ENCODE data around the gene IL34. TPM values are rescaled to one million over a fixed set of nuclear protein-coding genes. Genes with fewer than 3 reads are reported as not detected.

The IL34 gene
- total and polyA plus RNA-seq, 2 experiments from 2014 or later: not detected

DNA sequence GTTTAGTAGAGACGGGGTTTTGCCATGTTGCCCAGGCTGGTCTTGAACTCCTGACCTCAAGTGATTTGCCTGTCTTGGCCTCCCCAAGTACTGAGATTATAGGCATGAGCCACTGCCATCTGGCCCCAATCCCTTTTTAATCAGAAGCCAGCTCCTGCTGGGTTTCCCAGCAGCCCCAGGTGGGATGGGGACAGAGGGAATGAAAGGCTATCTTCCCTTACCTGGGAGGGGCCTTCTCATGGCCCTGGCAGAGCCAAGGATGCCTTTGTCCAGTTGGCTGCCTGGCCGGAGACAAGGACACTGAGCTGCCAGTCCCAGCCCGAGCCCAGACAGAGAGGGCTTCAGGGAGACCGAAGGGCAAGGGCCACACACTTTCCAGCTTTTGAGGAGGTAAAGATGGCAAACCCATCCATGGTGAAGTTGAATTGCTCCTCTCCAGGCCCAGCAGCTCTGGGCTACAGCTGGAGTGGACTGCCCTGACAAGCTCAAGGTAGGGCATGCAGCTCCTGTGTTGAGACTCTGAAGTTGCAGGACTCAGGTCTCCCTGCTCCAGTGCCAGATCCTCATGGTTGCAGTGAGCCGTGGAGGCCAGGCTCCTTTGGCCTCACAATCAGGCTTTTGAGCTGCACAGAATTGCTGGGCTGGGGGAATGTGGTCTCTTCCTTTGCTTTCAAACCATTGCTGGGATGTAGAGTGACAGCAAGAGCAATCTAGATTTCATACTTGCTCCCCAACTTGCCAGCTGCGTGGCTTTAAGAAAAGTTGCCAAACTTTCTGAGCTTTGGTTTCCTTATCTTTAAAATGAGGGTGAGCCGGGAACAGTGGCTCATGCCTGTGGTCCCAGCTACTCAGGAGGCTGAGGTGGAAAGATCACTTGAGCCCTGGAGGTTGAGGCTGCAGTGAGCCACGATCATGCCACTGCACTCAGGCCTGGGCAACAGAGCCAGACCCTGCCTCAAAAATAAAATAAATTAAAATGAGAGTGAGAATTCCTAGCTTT lies 44.5 kb upstream of the IL34 start:
- Histone ChIP-seq H3K4me2 (ENCODE audit: unreplicated experiment) (no peak overlapping the region), H3K79me2 (ENCODE audit: insufficient read depth) (no peaks in the 10 kb centered on the region), H3K27me3 (replicated peaks; ENCODE audit: insufficient read depth) (no peaks in the 10 kb centered on the region), H3K27ac (no peak overlapping the region), H4K20me1 (ENCODE audit: insufficient read depth) (no peaks in the 10 kb centered on the region), H3K4me3 (no peak overlapping the region), H3K9ac (no peak overlapping the region), H3K9me3 (ENCODE audit: low read depth) (no peaks in the 10 kb centered on the region), H2AFZ (no peak overlapping the region), H3K9me2 (ENCODE audit: insufficient read depth) (no peaks in the 10 kb centered on the region), H3K4me1 (ENCODE audit: insufficient read depth) (no peaks in the 10 kb centered on the region), H3F3A (ENCODE audit: insufficient read depth) (no peaks in the 10 kb centered on the region), H3K36me3 (ENCODE audit: low read depth) (no peaks in the 10 kb centered on the region)
- DNase-seq: no peak
- TF ChIP-seq EZH2 (IDR thresholded peaks at IDR 0.05; ENCODE audit: insufficient read depth, poor library complexity, severe bottlenecking) (no peak), EZH2phosphoT487 (IDR thresholded peaks at IDR 0.05; ENCODE audit: insufficient read depth, low read depth) (no peak)
- 71 to 75% methylated on average over 8 of the region's 8 CpGs for WGBS, 2 experiments (ENCODE audit: low coverage in 1 of 2, low lambda C conversion rate in 2 of 2, missing lambda C conversion rate in 2 of 2)
- in situ Hi-C loops (cut with MboI): no loop called here

- no peak overlapping the region for H3K4me3 ChIP-seq
- TF ChIP-seq EZH2phosphoT487 (IDR thresholded peaks at IDR 0.05; ENCODE audit: insufficient read depth, low read depth) (no peak), EZH2 (IDR thresholded peaks at IDR 0.05; ENCODE audit: insufficient read depth, poor library complexity, severe bottlenecking) (no peak)
- no peak overlapping the region for H2AFZ ChIP-seq
- H3K4me2 ChIP-seq (ENCODE audit: unreplicated experiment): no peak overlapping the region
- in situ Hi-C loops (cut with MboI): no loop called here
- H3K36me3 ChIP-seq (ENCODE audit: low read depth): no peaks in the 10 kb centered on the region
- no peaks in the 10 kb centered on the region for H3K9me3 ChIP-seq (ENCODE audit: low read depth)
- no peaks in the 10 kb centered on the region for H3K9me2 ChIP-seq (ENCODE audit: insufficient read depth)
- no peaks in the 10 kb centered on the region for H3K4me1 ChIP-seq (ENCODE audit: insufficient read depth)
- 0 out of 2 replicates have a peak, but pooled peaks cover 6% of the 10 kb centered on the region for H3K27me3 ChIP-seq (replicated peaks; ENCODE audit: insufficient read depth)
- no peak for DNase-seq
- WGBS, 2 experiments (ENCODE audit: low coverage in 1 of 2, low lambda C conversion rate in 2 of 2, missing lambda C conversion rate in 2 of 2): 79 to 82% methylated on average over 8 of the region's 8 CpGs
- no peak overlapping the region for H3K27ac ChIP-seq
- H4K20me1 ChIP-seq (ENCODE audit: insufficient read depth): no peaks in the 10 kb centered on the region
- no peak overlapping the region for H3K9ac ChIP-seq
- H3F3A ChIP-seq (ENCODE audit: insufficient read depth): no peaks in the 10 kb centered on the region
- H3K79me2 ChIP-seq (ENCODE audit: insufficient read depth): no peaks in the 10 kb centered on the region
Measured at GRCh38 chr16:70602831-70603230, 43.5 kb upstream of the IL34 start.

GRCh38 chr16:70604407-70605282 lies 41.7 kb upstream of the IL34 start:
- WGBS, 2 experiments (ENCODE audit: low coverage in 1 of 2, low lambda C conversion rate in 2 of 2, missing lambda C conversion rate in 2 of 2): 75 to 83% methylated on average over 8 of the region's 8 CpGs
- Histone ChIP-seq H3K9me3 (ENCODE audit: low read depth) (no peaks in the 10 kb centered on the region), H4K20me1 (ENCODE audit: insufficient read depth) (no peaks in the 10 kb centered on the region), H3K9ac (no peak overlapping the region), H3K79me2 (ENCODE audit: insufficient read depth) (no peaks in the 10 kb centered on the region), H3K27ac (no peak overlapping the region), H3K9me2 (ENCODE audit: insufficient read depth) (no peaks in the 10 kb centered on the region), H3K27me3 (replicated peaks; ENCODE audit: insufficient read depth) (0 out of 2 replicates have a peak, but pooled peaks cover 6% of the 10 kb centered on the region), H3K36me3 (ENCODE audit: low read depth) (no peaks in the 10 kb centered on the region), H3F3A (ENCODE audit: insufficient read depth) (no peaks in the 10 kb centered on the region), H2AFZ (no peak overlapping the region), H3K4me3 (no peak overlapping the region), H3K4me2 (ENCODE audit: unreplicated experiment) (no peak overlapping the region), H3K4me1 (ENCODE audit: insufficient read depth) (no peaks in the 10 kb centered on the region)
- no peak for DNase-seq
- TF ChIP-seq EZH2phosphoT487 (IDR thresholded peaks at IDR 0.05; ENCODE audit: insufficient read depth, low read depth) (no peak), EZH2 (IDR thresholded peaks at IDR 0.05; ENCODE audit: insufficient read depth, poor library complexity, severe bottlenecking) (no peak)
- in situ Hi-C loops (cut with MboI): no loop called here

- Histone ChIP-seq H3K4me2 (ENCODE audit: unreplicated experiment) (no peak overlapping the region), H3K9me3 (ENCODE audit: low read depth) (no peaks in the 10 kb centered on the region), H2AFZ (no peak overlapping the region), H3K9me2 (ENCODE audit: insufficient read depth) (no peaks in the 10 kb centered on the region), H4K20me1 (ENCODE audit: insufficient read depth) (no peaks in the 10 kb centered on the region), H3K4me3 (no peak overlapping the region), H3K36me3 (ENCODE audit: low read depth) (no peaks in the 10 kb centered on the region), H3K27ac (no peak overlapping the region), H3F3A (ENCODE audit: insufficient read depth) (no peaks in the 10 kb centered on the region), H3K9ac (no peak overlapping the region), H3K4me1 (ENCODE audit: insufficient read depth) (no peaks in the 10 kb centered on the region), H3K79me2 (ENCODE audit: insufficient read depth) (no peaks in the 10 kb centered on the region), H3K27me3 (replicated peaks; ENCODE audit: insufficient read depth) (0 out of 2 replicates have a peak, but pooled peaks cover 6% of the 10 kb centered on the region)
- 56 to 76% methylated on average over 1 of the region's 1 CpG for WGBS, 2 experiments (ENCODE audit: low coverage in 1 of 2, low lambda C conversion rate in 2 of 2, missing lambda C conversion rate in 2 of 2)
- TF ChIP-seq EZH2 (IDR thresholded peaks at IDR 0.05; ENCODE audit: insufficient read depth, poor library complexity, severe bottlenecking) (no peak), EZH2phosphoT487 (IDR thresholded peaks at IDR 0.05; ENCODE audit: insufficient read depth, low read depth) (no peak)
- DNase-seq: peak; percentile 32
- in situ Hi-C loops (cut with MboI): no loop called here
Measured at GRCh38 chr16:70605283-70605657, 41.1 kb upstream of the IL34 start.
